GM12891 (cell line): ENCODE data around the gene SLC9A9.

Experiments used
- POLR2A ChIP-seq: IDR thresholded peaks from 2 replicates; pipeline ENCODE4 v1.6.1; 2011; ENCODE audit warnings: low read depth, low read length, control low read depth
- POLR2AphosphoS5 ChIP-seq: IDR thresholded peaks from 2 replicates; pipeline ENCODE4 v1.6.1; 2011; ENCODE audit warnings: low read depth, low read length, control low read depth
- POU2F2 ChIP-seq: IDR thresholded peaks from 2 replicates; pipeline ENCODE4 v1.6.1; 2011; ENCODE audit warnings: low read depth, mild to moderate bottlenecking, control low read depth, low read length, moderate library complexity
- TAF1 ChIP-seq: IDR thresholded peaks from 2 replicates; pipeline ENCODE4 v1.6.1; 2011; ENCODE audit warnings: low read depth, low read length, control low read depth

DNA sequence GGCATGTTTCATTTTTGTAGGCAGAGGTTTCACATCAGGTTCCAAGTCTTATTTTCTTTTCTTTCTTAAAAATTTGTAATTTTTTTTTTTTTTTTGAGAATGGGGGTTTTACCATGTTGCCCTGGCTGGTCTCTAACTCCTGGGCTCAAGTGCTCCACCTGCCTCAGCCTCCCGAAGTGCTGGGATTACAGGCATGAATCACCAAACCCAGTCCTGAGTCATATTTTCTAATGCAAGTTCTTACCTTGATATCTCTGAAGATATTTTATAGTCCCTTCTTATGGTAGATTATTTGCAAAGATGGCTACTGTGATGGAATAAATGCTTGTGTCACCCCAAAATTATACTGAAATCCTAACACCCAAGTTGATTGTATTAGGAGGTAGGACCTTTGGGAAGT is 63.8 kb downstream of the SLC9A9 start:
- no peak for TF ChIP-seq POLR2A
- TF ChIP-seq POLR2AphosphoS5, result no peak
- TF ChIP-seq POU2F2, result no peak
- no peak for TF ChIP-seq TAF1
